ENCODE results near the gene ASRGL1.
"Not testable (repeated sequence)": the region's sequence is repeated elsewhere in the genome, so short reads cannot be mapped to it uniquely, and the experiment has no call there.

Gene ASRGL1

GRCh38 chr11:62372871-62373270, 35.6 kb downstream of the ASRGL1 start:
- no peak overlapping the region for H2BK120ac ChIP-seq (ENCODE audit: low read depth, low read length)
- H3K14ac ChIP-seq (ENCODE audit: low read length in 2 of 2) = no peak overlapping the region
- H3K9ac ChIP-seq (ENCODE audit: low read length) = no peak overlapping the region
- H3K27ac ChIP-seq (ENCODE audit: low read length, poor library complexity, severe bottlenecking) = no peak overlapping the region
- H3K18ac ChIP-seq (ENCODE audit: low read depth in 1 of 2, low read length in 2 of 2) = no peak overlapping the region
- WGBS = 90% methylated on average over 6 of the region's 6 CpGs
- no peak overlapping the region for H2BK5ac ChIP-seq (ENCODE audit: low read depth, low read length, poor library complexity, severe bottlenecking)
- DNase-seq = no peak
- no peaks in the 10 kb centered on the region for H3K4me1 ChIP-seq (ENCODE audit: control insufficient read depth, insufficient read depth, low read depth, low read length)
- no peak overlapping the region for H2BK12ac ChIP-seq (ENCODE audit: low read length in 2 of 2)
- peaks cover 0 to 26% of the 10 kb centered on the region in 2 experiments for H3K27me3 ChIP-seq (ENCODE audit: control insufficient read depth in 1 of 2, insufficient read depth in 1 of 2, low read length in 2 of 2)
- H3K36me3 ChIP-seq (ENCODE audit: control insufficient read depth in 1 of 2, insufficient read depth in 2 of 2, low read depth in 1 of 2, low read length in 2 of 2) = no peaks in the 10 kb centered on the region
- H2AFZ ChIP-seq (ENCODE audit: low read depth, low read length) = no peak overlapping the region
- no peak overlapping the region for H3K4ac ChIP-seq (ENCODE audit: low read depth in 1 of 2, low read length in 2 of 2)
- H4K8ac ChIP-seq (ENCODE audit: low read length) = no peak overlapping the region
- no peak overlapping the region for H3K23ac ChIP-seq (ENCODE audit: low read length in 2 of 2)
- H4K91ac ChIP-seq (ENCODE audit: low read length) = no peak overlapping the region
- H3K4me2 ChIP-seq (ENCODE audit: low read length, poor library complexity, severe bottlenecking) = no peak overlapping the region
- H3K79me1 ChIP-seq (replicated peaks; ENCODE audit: low read length, poor library complexity, severe bottlenecking) = no peaks in the 10 kb centered on the region
- no peaks in the 10 kb centered on the region for H3K9me3 ChIP-seq (ENCODE audit: control insufficient read depth, low read length)
- no peak overlapping the region for H2AK5ac ChIP-seq (ENCODE audit: low read length, severe bottlenecking)
- no peak overlapping the region for H3K4me3 ChIP-seq (ENCODE audit: insufficient read depth in 1 of 2, low read depth in 1 of 2, low read length in 2 of 2)
- no peak overlapping the region for H2BK15ac ChIP-seq (ENCODE audit: low read depth, poor library complexity, severe bottlenecking)

- H3K4me1 ChIP-seq (ENCODE audit: control insufficient read depth, insufficient read depth, low read depth, low read length) = no peaks in the 10 kb centered on the region
- no peak overlapping the region for H2AK5ac ChIP-seq (ENCODE audit: low read length, severe bottlenecking)
- no peak overlapping the region for H3K4ac ChIP-seq (ENCODE audit: low read depth in 1 of 2, low read length in 2 of 2)
- no peak overlapping the region for H3K14ac ChIP-seq (ENCODE audit: low read length in 2 of 2)
- H4K8ac ChIP-seq (ENCODE audit: low read length) = no peak overlapping the region
- H2AFZ ChIP-seq (ENCODE audit: low read depth, low read length) = no peak overlapping the region
- H3K23ac ChIP-seq (ENCODE audit: low read length in 2 of 2) = no peak overlapping the region
- H3K18ac ChIP-seq (ENCODE audit: low read depth in 1 of 2, low read length in 2 of 2) = no peak overlapping the region
- H3K27ac ChIP-seq (ENCODE audit: low read length, poor library complexity, severe bottlenecking) = no peak overlapping the region
- H4K91ac ChIP-seq (ENCODE audit: low read length) = no peak overlapping the region
- no peak overlapping the region for H2BK5ac ChIP-seq (ENCODE audit: low read depth, low read length, poor library complexity, severe bottlenecking)
- no peak overlapping the region for H3K4me3 ChIP-seq (ENCODE audit: insufficient read depth in 1 of 2, low read depth in 1 of 2, low read length in 2 of 2)
- no peaks in the 10 kb centered on the region for H3K79me1 ChIP-seq (replicated peaks; ENCODE audit: low read length, poor library complexity, severe bottlenecking)
- H3K4me2 ChIP-seq (ENCODE audit: low read length, poor library complexity, severe bottlenecking) = no peak overlapping the region
- H2BK120ac ChIP-seq (ENCODE audit: low read depth, low read length) = no peak overlapping the region
- WGBS = 92% methylated on average over 16 of the region's 18 CpGs
- H3K9ac ChIP-seq (ENCODE audit: low read length) = no peak overlapping the region
- H2BK15ac ChIP-seq (ENCODE audit: low read depth, poor library complexity, severe bottlenecking) = no peak overlapping the region
- H3K27me3 ChIP-seq (ENCODE audit: control insufficient read depth in 1 of 2, insufficient read depth in 1 of 2, low read length in 2 of 2) = peaks cover 0 to 26% of the 10 kb centered on the region in 2 experiments
- no peak for DNase-seq
- H3K9me3 ChIP-seq (ENCODE audit: control insufficient read depth, low read length) = no peaks in the 10 kb centered on the region
- H3K36me3 ChIP-seq (ENCODE audit: control insufficient read depth in 1 of 2, insufficient read depth in 2 of 2, low read depth in 1 of 2, low read length in 2 of 2) = no peaks in the 10 kb centered on the region
- H2BK12ac ChIP-seq (ENCODE audit: low read length in 2 of 2) = no peak overlapping the region
Observed at GRCh38 chr11:62373464-62374119, 36.3 kb downstream of the ASRGL1 start.

- 90% methylated on average over 9 of the region's 9 CpGs for WGBS
- H3K4ac ChIP-seq (ENCODE audit: low read depth in 1 of 2, low read length in 2 of 2) = no peak overlapping the region
- no peak overlapping the region for H2BK12ac ChIP-seq (ENCODE audit: low read length in 2 of 2)
- no peak overlapping the region for H3K23ac ChIP-seq (ENCODE audit: low read length in 2 of 2)
- H2AFZ ChIP-seq (ENCODE audit: low read depth, low read length) = no peak overlapping the region
- H2AK5ac ChIP-seq (ENCODE audit: low read length, severe bottlenecking) = no peak overlapping the region
- H4K91ac ChIP-seq (ENCODE audit: low read length) = no peak overlapping the region
- H3K18ac ChIP-seq (ENCODE audit: low read depth in 1 of 2, low read length in 2 of 2) = no peak overlapping the region
- no peak overlapping the region for H4K8ac ChIP-seq (ENCODE audit: low read length)
- H3K4me2 ChIP-seq (ENCODE audit: low read length, poor library complexity, severe bottlenecking) = no peak overlapping the region
- no peak overlapping the region for H2BK120ac ChIP-seq (ENCODE audit: low read depth, low read length)
- no peaks in the 10 kb centered on the region for H3K36me3 ChIP-seq (ENCODE audit: control insufficient read depth in 1 of 2, insufficient read depth in 2 of 2, low read depth in 1 of 2, low read length in 2 of 2)
- H2BK15ac ChIP-seq (ENCODE audit: low read depth, poor library complexity, severe bottlenecking) = no peak overlapping the region
- H3K4me3 ChIP-seq (ENCODE audit: insufficient read depth in 1 of 2, low read depth in 1 of 2, low read length in 2 of 2) = no peak overlapping the region
- H3K4me1 ChIP-seq (ENCODE audit: control insufficient read depth, insufficient read depth, low read depth, low read length) = no peaks in the 10 kb centered on the region
- H3K9ac ChIP-seq (ENCODE audit: low read length) = no peak overlapping the region
- no peak overlapping the region for H3K27ac ChIP-seq (ENCODE audit: low read length, poor library complexity, severe bottlenecking)
- H3K14ac ChIP-seq (ENCODE audit: low read length in 2 of 2) = no peak overlapping the region
- DNase-seq = no peak
- H3K79me1 ChIP-seq (replicated peaks; ENCODE audit: low read length, poor library complexity, severe bottlenecking) = no peaks in the 10 kb centered on the region
- no peaks in the 10 kb centered on the region for H3K9me3 ChIP-seq (ENCODE audit: control insufficient read depth, low read length)
- no peak overlapping the region for H2BK5ac ChIP-seq (ENCODE audit: low read depth, low read length, poor library complexity, severe bottlenecking)
- peaks cover 0 to 26% of the 10 kb centered on the region in 2 experiments for H3K27me3 ChIP-seq (ENCODE audit: control insufficient read depth in 1 of 2, insufficient read depth in 1 of 2, low read length in 2 of 2)
Observed at GRCh38 chr11:62374801-62375200, 37.6 kb downstream of the ASRGL1 start.

GRCh38 chr11:62378459-62379063, 41.3 kb downstream of the ASRGL1 start:
- H3K23ac ChIP-seq (ENCODE audit: low read length in 2 of 2); H3K14ac ChIP-seq (ENCODE audit: low read length in 2 of 2); H3K79me1 ChIP-seq (replicated peaks; ENCODE audit: low read length, poor library complexity, severe bottlenecking); H2AFZ ChIP-seq (ENCODE audit: low read depth, low read length); H4K91ac ChIP-seq (ENCODE audit: low read length); H2BK15ac ChIP-seq (ENCODE audit: low read depth, poor library complexity, severe bottlenecking); H2BK120ac ChIP-seq (ENCODE audit: low read depth, low read length); H3K4me3 ChIP-seq (ENCODE audit: insufficient read depth in 1 of 2, low read depth in 1 of 2, low read length in 2 of 2); H3K4me1 ChIP-seq (ENCODE audit: control insufficient read depth, insufficient read depth, low read depth, low read length); H4K8ac ChIP-seq (ENCODE audit: low read length); H3K18ac ChIP-seq (ENCODE audit: low read depth in 1 of 2, low read length in 2 of 2); H2BK5ac ChIP-seq (ENCODE audit: low read depth, low read length, poor library complexity, severe bottlenecking); H3K36me3 ChIP-seq (ENCODE audit: control insufficient read depth in 1 of 2, insufficient read depth in 2 of 2, low read depth in 1 of 2, low read length in 2 of 2); H3K9ac ChIP-seq (ENCODE audit: low read length); H2AK5ac ChIP-seq (ENCODE audit: low read length, severe bottlenecking); H3K27ac ChIP-seq (ENCODE audit: low read length, poor library complexity, severe bottlenecking); H3K4me2 ChIP-seq (ENCODE audit: low read length, poor library complexity, severe bottlenecking); H3K4ac ChIP-seq (ENCODE audit: low read depth in 1 of 2, low read length in 2 of 2); H3K9me3 ChIP-seq (ENCODE audit: control insufficient read depth, low read length); H2BK12ac ChIP-seq (ENCODE audit: low read length in 2 of 2): not testable (repeated sequence)
- peak; percentile 66 for DNase-seq
- WGBS = 7% methylated on average over 7 of the region's 9 CpGs
- peaks cover 0 to 14% of the 10 kb centered on the region in 2 experiments for H3K27me3 ChIP-seq (ENCODE audit: control insufficient read depth in 1 of 2, insufficient read depth in 1 of 2, low read length in 2 of 2)

All from mesenchymal stem cell (in vitro differentiated cells and primary cell).